Measurements from ENCODE around the gene APOC3.

DNA sequence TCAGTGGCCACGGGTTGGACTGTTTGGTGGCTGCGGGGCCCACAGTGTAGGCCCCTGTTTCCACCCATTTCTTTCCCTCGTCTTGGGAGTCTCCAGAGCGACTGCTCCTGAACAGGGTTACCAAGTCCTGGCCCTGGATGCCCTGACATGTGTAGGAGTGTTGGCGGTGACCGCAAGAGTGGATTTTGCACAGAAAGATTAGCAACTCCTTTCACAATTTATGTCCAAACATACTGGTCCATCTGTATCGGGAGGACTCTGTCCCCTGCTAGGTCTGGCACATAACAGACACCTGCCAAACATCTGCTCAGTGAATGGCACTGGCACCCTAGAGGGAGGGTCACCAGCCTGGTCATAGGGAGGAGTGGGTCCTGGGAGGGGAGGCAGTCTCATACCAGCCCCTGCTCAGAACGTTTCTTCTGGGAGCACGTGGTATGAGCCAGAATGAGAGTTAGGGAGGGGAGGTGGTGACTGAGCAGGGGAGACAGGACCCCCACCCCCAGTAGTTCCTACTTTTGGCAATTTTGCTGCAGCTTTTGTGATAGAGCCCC lies 11.1 kb downstream of the APOC3 start:
- TF ChIP-seq, protein P1, sequence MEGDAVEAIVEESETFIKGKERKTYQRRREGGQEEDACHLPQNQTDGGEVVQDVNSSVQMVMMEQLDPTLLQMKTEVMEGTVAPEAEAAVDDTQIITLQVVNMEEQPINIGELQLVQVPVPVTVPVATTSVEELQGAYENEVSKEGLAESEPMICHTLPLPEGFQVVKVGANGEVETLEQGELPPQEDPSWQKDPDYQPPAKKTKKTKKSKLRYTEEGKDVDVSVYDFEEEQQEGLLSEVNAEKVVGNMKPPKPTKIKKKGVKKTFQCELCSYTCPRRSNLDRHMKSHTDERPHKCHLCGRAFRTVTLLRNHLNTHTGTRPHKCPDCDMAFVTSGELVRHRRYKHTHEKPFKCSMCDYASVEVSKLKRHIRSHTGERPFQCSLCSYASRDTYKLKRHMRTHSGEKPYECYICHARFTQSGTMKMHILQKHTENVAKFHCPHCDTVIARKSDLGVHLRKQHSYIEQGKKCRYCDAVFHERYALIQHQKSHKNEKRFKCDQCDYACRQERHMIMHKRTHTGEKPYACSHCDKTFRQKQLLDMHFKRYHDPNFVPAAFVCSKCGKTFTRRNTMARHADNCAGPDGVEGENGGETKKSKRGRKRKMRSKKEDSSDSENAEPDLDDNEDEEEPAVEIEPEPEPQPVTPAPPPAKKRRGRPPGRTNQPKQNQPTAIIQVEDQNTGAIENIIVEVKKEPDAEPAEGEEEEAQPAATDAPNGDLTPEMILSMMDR (conservative IDR thresholded peaks at IDR 0.05 in 1 of 2, IDR thresholded peaks at IDR 0.05 in 1 of 2; ENCODE audit: low read depth in 1 of 2, low read length in 2 of 2): no peak
- TF ChIP-seq EZH2 (IDR thresholded peaks at IDR 0.05; ENCODE audit: low read length, missing control alignments): no peak

All from fibroblast of lung (primary cell).